Measurements from ENCODE around the gene ARVCF. TPM values are rescaled to one million over a fixed set of nuclear protein-coding genes. Genes with fewer than 3 reads are reported as not detected.

Gene ARVCF
- total and polyA plus RNA-seq, 9 of the 15 experiments (the other 6 are each of a cell fraction or from before 2014, with no cell fraction given), result 0.03 to 97.4 (median 15.6) TPM

DNA sequence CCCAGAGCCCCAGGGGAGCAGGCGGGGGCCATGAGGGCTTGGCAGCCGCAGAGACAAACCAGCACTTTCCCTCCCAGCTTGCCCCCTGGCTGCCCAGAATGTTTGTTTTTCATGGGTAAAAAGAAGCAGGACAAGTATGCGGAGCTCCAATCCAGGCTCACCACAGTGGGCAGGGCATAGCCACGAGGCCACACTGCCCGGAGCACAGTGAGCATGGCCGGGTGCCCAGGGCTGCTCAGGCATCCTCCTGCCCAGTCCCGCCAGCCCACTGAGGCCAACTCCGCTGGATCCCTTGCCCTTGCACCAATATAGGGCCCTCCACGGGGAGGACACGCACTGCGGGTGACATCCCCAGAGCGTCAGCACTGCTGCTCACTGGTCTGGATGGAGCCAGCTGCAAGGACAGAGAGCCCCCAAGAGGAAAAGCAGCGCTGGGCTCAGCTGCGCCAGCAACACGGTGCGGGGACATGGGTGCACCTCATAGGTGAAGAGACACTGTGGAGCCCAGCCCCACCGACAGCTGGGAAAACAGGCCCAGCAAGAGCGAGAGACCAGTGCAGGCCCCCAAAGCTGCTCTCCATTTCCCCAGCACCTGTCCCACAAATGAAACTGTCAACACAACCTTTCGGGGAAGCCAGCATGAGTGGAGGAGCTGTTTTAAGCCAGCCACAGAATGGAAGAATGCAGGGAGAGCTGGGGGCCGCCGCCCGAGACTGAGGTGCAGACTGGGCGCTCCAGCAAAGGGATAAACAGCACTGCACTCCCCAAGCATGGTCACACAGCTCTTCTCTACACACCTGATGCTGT lies 24.8 kb downstream of the ARVCF start:
- Histone ChIP-seq H3K27me3 (ENCODE audit: control insufficient read depth in 2 of 2, insufficient read depth in 2 of 2, low read length in 2 of 2) (no peaks in the 10 kb centered on the region), H3K27ac (ENCODE audit: extremely low read depth, low read depth, low read length) (no peak overlapping the region), H3K79me2 (ENCODE audit: control insufficient read depth, insufficient read depth, low read length) (no peaks in the 10 kb centered on the region), H2AFZ (ENCODE audit: low read depth, low read length) (no peak overlapping the region), H3K4me1 (replicated peaks in 1 of 2; ENCODE audit: control insufficient read depth in 2 of 2, insufficient read depth in 2 of 2, low read length in 2 of 2) (peaks cover 31 to 70% of the 10 kb centered on the region in 2 experiments), H3K4me2 (ENCODE audit: insufficient read depth, low read length) (no peak overlapping the region), H3K9ac (ENCODE audit: insufficient read depth in 1 of 2, low read depth in 2 of 2, low read length in 2 of 2) (peak overlapping the region in 1 of 2 experiments; percentile 67; a peak in 2 of 4 replicates), H3K36me3 (ENCODE audit: control insufficient read depth, insufficient read depth, low read length) (no peaks in the 10 kb centered on the region), H3K9me3 (replicated peaks; ENCODE audit: control insufficient read depth, insufficient read depth, low read depth, low read length) (no peaks in the 10 kb centered on the region), H3K9me1 (ENCODE audit: control insufficient read depth, insufficient read depth, low read length) (peaks cover 15% of the 10 kb centered on the region), H3K4me3 (no peak overlapping the region), H4K20me1 (replicated peaks; ENCODE audit: control insufficient read depth, insufficient read depth, low read length) (peaks cover 59% of the 10 kb centered on the region)
- in situ Hi-C loops (cut with MboI) (no loop called here), intact Hi-C loops (cut with micrococcal nuclease) (no loop called here)
- WGBS (ENCODE audit: insufficient coverage, low coverage, missing lambda C conversion rate), result 59% methylated on average over 23 of the region's 23 CpGs
- BruUV-seq (replicated peaks), result no TSS peak
- ATAC-seq (no peak), FAIRE-seq (no peak), DNase-seq (ENCODE audit: extremely low read depth in 1 of 4, low spot score in 3 of 4) (peak in 1 of 4 experiments; percentile 27)
- CTCF ChIA-PET (ENCODE audit: low intra/inter-chr PET ratio), result no interaction called here
- POLR2A ChIA-PET, result interaction anchor here (0.6 to 3.1 kb wide), 17 partner anchors 9 to 234 kb away, joined by 3 to 20 read pairs (median 4); partner anchors contain the start of gene TRMT2A
- 0 out of 2 replicates have a peak, but pooled peaks have one; percentile 8 for TF ChIP-seq ATF1 (CRISPR knock-in tag; IDR thresholded peaks at IDR 0.05)
- TF ChIP-seq ATF1 (tag; IDR thresholded peaks at IDR 0.05), result no peak
- TF ChIP-seq ILF3 (IDR thresholded peaks at IDR 0.05; ENCODE audit: borderline replicate concordance), result no peak
- TF ChIP-seq, protein P1, sequence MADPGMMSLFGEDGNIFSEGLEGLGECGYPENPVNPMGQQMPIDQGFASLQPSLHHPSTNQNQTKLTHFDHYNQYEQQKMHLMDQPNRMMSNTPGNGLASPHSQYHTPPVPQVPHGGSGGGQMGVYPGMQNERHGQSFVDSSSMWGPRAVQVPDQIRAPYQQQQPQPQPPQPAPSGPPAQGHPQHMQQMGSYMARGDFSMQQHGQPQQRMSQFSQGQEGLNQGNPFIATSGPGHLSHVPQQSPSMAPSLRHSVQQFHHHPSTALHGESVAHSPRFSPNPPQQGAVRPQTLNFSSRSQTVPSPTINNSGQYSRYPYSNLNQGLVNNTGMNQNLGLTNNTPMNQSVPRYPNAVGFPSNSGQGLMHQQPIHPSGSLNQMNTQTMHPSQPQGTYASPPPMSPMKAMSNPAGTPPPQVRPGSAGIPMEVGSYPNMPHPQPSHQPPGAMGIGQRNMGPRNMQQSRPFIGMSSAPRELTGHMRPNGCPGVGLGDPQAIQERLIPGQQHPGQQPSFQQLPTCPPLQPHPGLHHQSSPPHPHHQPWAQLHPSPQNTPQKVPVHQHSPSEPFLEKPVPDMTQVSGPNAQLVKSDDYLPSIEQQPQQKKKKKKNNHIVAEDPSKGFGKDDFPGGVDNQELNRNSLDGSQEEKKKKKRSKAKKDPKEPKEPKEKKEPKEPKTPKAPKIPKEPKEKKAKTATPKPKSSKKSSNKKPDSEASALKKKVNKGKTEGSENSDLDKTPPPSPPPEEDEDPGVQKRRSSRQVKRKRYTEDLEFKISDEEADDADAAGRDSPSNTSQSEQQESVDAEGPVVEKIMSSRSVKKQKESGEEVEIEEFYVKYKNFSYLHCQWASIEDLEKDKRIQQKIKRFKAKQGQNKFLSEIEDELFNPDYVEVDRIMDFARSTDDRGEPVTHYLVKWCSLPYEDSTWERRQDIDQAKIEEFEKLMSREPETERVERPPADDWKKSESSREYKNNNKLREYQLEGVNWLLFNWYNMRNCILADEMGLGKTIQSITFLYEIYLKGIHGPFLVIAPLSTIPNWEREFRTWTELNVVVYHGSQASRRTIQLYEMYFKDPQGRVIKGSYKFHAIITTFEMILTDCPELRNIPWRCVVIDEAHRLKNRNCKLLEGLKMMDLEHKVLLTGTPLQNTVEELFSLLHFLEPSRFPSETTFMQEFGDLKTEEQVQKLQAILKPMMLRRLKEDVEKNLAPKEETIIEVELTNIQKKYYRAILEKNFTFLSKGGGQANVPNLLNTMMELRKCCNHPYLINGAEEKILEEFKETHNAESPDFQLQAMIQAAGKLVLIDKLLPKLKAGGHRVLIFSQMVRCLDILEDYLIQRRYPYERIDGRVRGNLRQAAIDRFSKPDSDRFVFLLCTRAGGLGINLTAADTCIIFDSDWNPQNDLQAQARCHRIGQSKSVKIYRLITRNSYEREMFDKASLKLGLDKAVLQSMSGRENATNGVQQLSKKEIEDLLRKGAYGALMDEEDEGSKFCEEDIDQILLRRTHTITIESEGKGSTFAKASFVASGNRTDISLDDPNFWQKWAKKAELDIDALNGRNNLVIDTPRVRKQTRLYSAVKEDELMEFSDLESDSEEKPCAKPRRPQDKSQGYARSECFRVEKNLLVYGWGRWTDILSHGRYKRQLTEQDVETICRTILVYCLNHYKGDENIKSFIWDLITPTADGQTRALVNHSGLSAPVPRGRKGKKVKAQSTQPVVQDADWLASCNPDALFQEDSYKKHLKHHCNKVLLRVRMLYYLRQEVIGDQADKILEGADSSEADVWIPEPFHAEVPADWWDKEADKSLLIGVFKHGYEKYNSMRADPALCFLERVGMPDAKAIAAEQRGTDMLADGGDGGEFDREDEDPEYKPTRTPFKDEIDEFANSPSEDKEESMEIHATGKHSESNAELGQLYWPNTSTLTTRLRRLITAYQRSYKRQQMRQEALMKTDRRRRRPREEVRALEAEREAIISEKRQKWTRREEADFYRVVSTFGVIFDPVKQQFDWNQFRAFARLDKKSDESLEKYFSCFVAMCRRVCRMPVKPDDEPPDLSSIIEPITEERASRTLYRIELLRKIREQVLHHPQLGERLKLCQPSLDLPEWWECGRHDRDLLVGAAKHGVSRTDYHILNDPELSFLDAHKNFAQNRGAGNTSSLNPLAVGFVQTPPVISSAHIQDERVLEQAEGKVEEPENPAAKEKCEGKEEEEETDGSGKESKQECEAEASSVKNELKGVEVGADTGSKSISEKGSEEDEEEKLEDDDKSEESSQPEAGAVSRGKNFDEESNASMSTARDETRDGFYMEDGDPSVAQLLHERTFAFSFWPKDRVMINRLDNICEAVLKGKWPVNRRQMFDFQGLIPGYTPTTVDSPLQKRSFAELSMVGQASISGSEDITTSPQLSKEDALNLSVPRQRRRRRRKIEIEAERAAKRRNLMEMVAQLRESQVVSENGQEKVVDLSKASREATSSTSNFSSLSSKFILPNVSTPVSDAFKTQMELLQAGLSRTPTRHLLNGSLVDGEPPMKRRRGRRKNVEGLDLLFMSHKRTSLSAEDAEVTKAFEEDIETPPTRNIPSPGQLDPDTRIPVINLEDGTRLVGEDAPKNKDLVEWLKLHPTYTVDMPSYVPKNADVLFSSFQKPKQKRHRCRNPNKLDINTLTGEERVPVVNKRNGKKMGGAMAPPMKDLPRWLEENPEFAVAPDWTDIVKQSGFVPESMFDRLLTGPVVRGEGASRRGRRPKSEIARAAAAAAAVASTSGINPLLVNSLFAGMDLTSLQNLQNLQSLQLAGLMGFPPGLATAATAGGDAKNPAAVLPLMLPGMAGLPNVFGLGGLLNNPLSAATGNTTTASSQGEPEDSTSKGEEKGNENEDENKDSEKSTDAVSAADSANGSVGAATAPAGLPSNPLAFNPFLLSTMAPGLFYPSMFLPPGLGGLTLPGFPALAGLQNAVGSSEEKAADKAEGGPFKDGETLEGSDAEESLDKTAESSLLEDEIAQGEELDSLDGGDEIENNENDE (IDR thresholded peaks at IDR 0.05; ENCODE audit: low read depth, low read length), result peak; percentile 30
- TF ChIP-seq, protein P2, sequence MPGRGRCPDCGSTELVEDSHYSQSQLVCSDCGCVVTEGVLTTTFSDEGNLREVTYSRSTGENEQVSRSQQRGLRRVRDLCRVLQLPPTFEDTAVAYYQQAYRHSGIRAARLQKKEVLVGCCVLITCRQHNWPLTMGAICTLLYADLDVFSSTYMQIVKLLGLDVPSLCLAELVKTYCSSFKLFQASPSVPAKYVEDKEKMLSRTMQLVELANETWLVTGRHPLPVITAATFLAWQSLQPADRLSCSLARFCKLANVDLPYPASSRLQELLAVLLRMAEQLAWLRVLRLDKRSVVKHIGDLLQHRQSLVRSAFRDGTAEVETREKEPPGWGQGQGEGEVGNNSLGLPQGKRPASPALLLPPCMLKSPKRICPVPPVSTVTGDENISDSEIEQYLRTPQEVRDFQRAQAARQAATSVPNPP (IDR thresholded peaks at IDR 0.05; ENCODE audit: borderline replicate concordance, insufficient read depth, insufficient read length), result no peak
- TF ChIP-seq RBM14 (IDR thresholded peaks at IDR 0.05; ENCODE audit: borderline replicate concordance, insufficient read depth, low read depth, low read length), result 0 out of 2 replicates have a peak, but pooled peaks have one; percentile 72

Measured in K562 (cell line).